G401 (cell line): ENCODE results near the gene GPR119. TPM values are rescaled to one million over a fixed set of nuclear protein-coding genes. Genes with fewer than 3 reads are reported as not detected.
"Not testable (repeated sequence)": the region's sequence is repeated elsewhere in the genome, so short reads cannot be mapped to it uniquely, and the experiment has no call there.

ENCODE experiments used
- DNase-seq: peaks from one replicate; pipeline ENCODE4 v3.0.0-alpha.2; 2015; ENCODE audit warnings: low spot score
- in situ Hi-C: cut with HindIII; loops from 2 replicates; pipeline ENCODE4 v1.10.0; 2016; ENCODE audit warnings: low sequenced_read_pairs, mixed read lengths
- total RNA-seq: library from RNA; depleted of rRNA; stranded (reverse); fragments of >200 nt; shearing (Covaris generic); gene quantifications from 2 replicates; pipeline ENCODE4 v1.2.3, GENCODE V29; 2014; rRNA removed

Gene GPR119
- total RNA-seq, 1 experiment from 2014 or later, result not detected

DNA sequence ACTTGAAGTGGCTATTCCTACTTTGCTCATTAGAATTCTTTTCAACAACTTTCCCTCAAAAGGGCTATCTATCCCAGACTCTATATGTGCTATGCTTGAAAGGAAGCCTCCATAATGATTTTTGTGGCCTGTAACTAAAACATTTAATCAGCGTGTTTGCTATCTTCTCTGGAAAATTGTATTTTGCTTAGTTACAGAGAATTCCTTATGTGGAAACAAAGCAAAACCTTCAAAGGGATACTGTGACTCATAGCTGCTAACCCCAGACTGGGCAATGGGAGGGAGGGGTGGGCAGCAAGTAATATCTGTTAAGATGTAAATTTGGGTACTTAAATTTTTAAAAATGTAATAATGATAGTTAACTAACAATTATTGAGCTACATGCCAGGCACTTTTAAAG, 42.1 kb downstream of the GPR119 start:
- in situ Hi-C loops, result no loop called here
- DNase-seq, result no peak

DNA sequence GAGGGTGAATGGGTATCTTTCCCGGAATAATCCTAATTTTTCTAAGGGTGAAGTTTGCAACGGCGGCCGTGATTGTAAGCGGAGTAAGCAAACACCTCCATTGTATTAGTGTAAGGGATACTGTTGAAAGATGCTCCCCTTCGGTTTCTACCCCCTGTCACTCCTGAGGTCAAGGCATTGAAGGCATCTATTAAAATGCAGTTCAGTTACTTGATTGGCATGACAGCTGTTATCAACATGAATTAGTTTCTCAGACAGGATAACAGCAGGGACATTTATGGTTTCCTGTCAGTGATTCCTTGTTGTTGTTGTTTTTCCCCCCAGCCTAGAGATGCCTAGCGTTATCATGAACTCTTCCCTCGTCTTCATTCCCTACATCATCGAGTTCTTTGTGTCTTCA, 45.2 kb downstream of the GPR119 start:
- in situ Hi-C loops, result no loop called here
- no peak for DNase-seq

DNA sequence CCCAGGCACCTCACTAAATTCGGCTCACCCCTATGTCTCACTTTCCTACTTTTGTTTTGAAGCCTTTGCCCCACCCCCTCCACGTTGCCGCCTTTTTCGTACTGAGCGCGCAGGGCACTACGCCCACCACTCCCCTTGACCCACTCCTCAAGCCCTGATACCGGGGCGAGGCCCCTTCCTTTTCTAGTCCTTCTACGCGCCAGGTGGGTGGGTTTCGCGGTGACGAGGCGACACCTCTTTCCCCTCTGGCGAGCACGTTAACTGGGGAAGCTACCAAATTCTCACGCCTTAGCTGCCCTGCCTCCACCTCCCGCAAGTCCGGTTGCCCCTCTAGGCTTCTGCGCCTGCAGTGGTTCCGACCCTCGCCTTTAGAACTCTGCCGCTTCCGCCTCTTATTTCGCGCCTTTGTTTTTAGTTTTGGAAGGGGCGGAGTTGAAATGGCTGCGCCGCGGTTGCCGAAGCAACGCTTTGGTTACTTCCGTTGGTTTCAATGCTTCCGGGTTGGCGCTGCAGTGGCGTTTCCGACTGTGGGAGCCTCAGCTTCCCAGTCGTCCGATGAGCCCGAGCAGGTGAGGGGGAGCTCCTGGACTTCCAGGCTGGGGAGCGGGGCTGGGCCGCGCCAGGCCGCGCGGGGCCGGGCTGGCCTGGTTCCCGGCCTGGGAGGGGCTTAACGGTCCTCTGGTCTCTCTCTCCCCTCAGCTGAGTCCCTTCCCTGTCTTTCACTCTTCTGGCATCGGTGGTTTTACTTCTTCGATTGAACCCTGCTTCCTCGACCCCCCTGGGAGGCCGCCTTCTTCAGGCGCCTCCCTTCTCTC, 45.9 kb downstream of the GPR119 start, which contains the start of gene SLC25A14:
TSS of gene SLC25A14 (plus strand) at position 512 of the 815 bp plus-strand sequence. CDS start 360 bp downstream, outside the sequence.
- in situ Hi-C loops, result no loop called here
- peak; percentile 81 for DNase-seq

DNA sequence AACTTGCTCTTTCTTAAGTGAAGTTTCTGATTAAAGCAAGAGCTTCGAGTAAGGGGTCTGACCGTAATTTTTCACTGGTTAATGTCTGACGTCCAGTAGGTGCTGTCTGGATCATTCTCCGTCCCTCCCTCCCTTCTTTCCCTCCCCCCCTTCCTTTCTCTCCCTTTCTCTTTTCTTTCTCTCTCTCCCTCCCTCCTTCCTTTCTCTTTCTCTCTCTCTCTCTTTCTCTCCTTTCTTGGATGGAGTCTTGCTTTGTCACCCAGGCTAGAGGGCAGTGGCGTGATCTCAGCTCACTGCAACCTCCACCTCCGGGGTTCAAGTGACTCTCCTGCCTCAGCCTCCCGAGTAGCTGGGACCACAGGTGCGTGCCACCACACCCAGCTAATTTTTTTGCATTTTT, 46.6 kb downstream of the GPR119 start:
- in situ Hi-C loops, DNase-seq: not testable (repeated sequence)

DNA sequence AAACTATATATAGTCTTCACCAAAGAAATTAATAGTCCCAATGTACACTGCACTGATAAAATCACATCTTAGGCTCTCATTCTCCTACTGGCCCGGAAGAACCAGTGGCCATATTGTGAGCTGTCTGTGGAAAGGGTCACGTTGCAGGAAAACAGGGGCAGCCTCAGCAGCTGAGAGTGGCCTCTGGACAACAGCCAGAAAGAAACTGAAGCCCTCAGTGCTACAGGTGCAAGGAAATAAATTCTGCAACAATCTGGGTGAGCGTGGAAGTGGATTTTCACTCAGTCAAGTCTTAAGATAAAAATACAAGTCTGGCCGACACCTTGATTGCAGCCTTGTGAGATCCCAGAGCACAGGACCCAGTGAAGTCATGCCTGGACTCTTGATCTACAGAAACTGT, 48.9 kb downstream of the GPR119 start:
- DNase-seq, result no peak
- in situ Hi-C loops, result no loop called here

Other genes starting within 250 kb of the GPR119 start
- gene AIFM1, start 219.8 kb downstream of the GPR119 start, total RNA-seq, result 51.6 and 95.5 TPM in 2 replicates
- gene RAB33A, start 213.7 kb downstream of the GPR119 start, total RNA-seq, result not detected in 2 replicates
- gene ZNF280C, start 116.8 kb downstream of the GPR119 start, total RNA-seq, result 7.6 and 8.8 TPM in 2 replicates
- 10.1 and 14.2 TPM in 2 replicates for gene SLC25A14, start 45.8 kb downstream of the GPR119 start, total RNA-seq
- 22.4 and 30.7 TPM in 2 replicates for gene RBMX2, start 16.3 kb upstream of the GPR119 start, total RNA-seq